ENCODE data around the gene PNMA8B.

GRCh38 chr19:46495786-46496099 lies at the start of gene PNMA8B:
- no peak for TF ChIP-seq EZH2 (IDR thresholded peaks at IDR 0.05; ENCODE audit: borderline replicate concordance, low read depth, low read length, poor library complexity, severe bottlenecking)
- no peak for TF ChIP-seq CTCF (conservative IDR thresholded peaks at IDR 0.05; ENCODE audit: low read depth, low read length)
